ENCODE data around the gene ITPR3.

The ITPR3 gene

GRCh38 chr6:33717934-33718455, 96.9 kb downstream of the ITPR3 start:
- no peaks in the 10 kb centered on the region for H3K36me3 ChIP-seq (ENCODE audit: insufficient read depth, low read length)
- no peaks in the 10 kb centered on the region for H3K4me1 ChIP-seq (ENCODE audit: insufficient read depth, low read length, severe bottlenecking)
- no peaks in the 10 kb centered on the region for H4K20me1 ChIP-seq (ENCODE audit: insufficient read depth, low read length)
- no peaks in the 10 kb centered on the region for H3K79me2 ChIP-seq (ENCODE audit: insufficient read depth, low read length)
- H3K9me2 ChIP-seq (ENCODE audit: low read depth, low read length): no peaks in the 10 kb centered on the region
- H3K27ac ChIP-seq (ENCODE audit: low read depth, low read length, poor library complexity, severe bottlenecking): no peak overlapping the region
- TF ChIP-seq EZH2 (IDR thresholded peaks at IDR 0.05; ENCODE audit: borderline replicate concordance, low read length) (no peak), CTCF (IDR thresholded peaks at IDR 0.05; ENCODE audit: low read length) (no peak)
- no peaks in the 10 kb centered on the region for H3K27me3 ChIP-seq (ENCODE audit: insufficient read depth, low read length)
- no peak overlapping the region for H3K9ac ChIP-seq (ENCODE audit: low read length)
- no peak overlapping the region for H2AFZ ChIP-seq (ENCODE audit: low read length)
- no peak overlapping the region for H3K4me2 ChIP-seq (ENCODE audit: low read length)
- H3K9me3 ChIP-seq (ENCODE audit: low read length): no peaks in the 10 kb centered on the region
- no peak overlapping the region for H3K4me3 ChIP-seq (ENCODE audit: low read depth, low read length, poor library complexity, severe bottlenecking)
- H3F3A ChIP-seq (ENCODE audit: insufficient read depth, low read length): no peaks in the 10 kb centered on the region

- no peak overlapping the region for H3K9ac ChIP-seq (ENCODE audit: low read length)
- H3K79me2 ChIP-seq (ENCODE audit: insufficient read depth, low read length): no peaks in the 10 kb centered on the region
- H3K4me3 ChIP-seq (ENCODE audit: low read depth, low read length, poor library complexity, severe bottlenecking): no peak overlapping the region
- H3K36me3 ChIP-seq (ENCODE audit: insufficient read depth, low read length): no peaks in the 10 kb centered on the region
- no peaks in the 10 kb centered on the region for H3K9me2 ChIP-seq (ENCODE audit: low read depth, low read length)
- H3K27me3 ChIP-seq (ENCODE audit: insufficient read depth, low read length): no peaks in the 10 kb centered on the region; the same call in 1 of the 2 replicates
- H2AFZ ChIP-seq (ENCODE audit: low read length): no peak overlapping the region
- H3K4me2 ChIP-seq (ENCODE audit: low read length): no peak overlapping the region
- no peak overlapping the region for H3K27ac ChIP-seq (ENCODE audit: low read depth, low read length, poor library complexity, severe bottlenecking)
- H3K9me3 ChIP-seq (ENCODE audit: low read length): no peaks in the 10 kb centered on the region
- no peaks in the 10 kb centered on the region for H3F3A ChIP-seq (ENCODE audit: insufficient read depth, low read length)
- TF ChIP-seq EZH2 (IDR thresholded peaks at IDR 0.05; ENCODE audit: borderline replicate concordance, low read length) (no peak), CTCF (IDR thresholded peaks at IDR 0.05; ENCODE audit: low read length) (no peak)
- H3K4me1 ChIP-seq (ENCODE audit: insufficient read depth, low read length, severe bottlenecking): no peaks in the 10 kb centered on the region
- no peaks in the 10 kb centered on the region for H4K20me1 ChIP-seq (ENCODE audit: insufficient read depth, low read length)
Observed at GRCh38 chr6:33718713-33719112, 97.6 kb downstream of the ITPR3 start.

- Histone ChIP-seq H3K27ac (ENCODE audit: low read depth, low read length, poor library complexity, severe bottlenecking) (no peak overlapping the region), H3K4me3 (ENCODE audit: low read depth, low read length, poor library complexity, severe bottlenecking) (no peak overlapping the region), H3K79me2 (ENCODE audit: insufficient read depth, low read length) (no peaks in the 10 kb centered on the region), H3K9me2 (ENCODE audit: low read depth, low read length) (no peaks in the 10 kb centered on the region), H4K20me1 (ENCODE audit: insufficient read depth, low read length) (no peaks in the 10 kb centered on the region), H3K36me3 (ENCODE audit: insufficient read depth, low read length) (no peaks in the 10 kb centered on the region), H3K9ac (ENCODE audit: low read length) (no peak overlapping the region), H3F3A (ENCODE audit: insufficient read depth, low read length) (no peaks in the 10 kb centered on the region), H3K27me3 (ENCODE audit: insufficient read depth, low read length) (no peaks in the 10 kb centered on the region; the same call in 1 of the 2 replicates), H3K4me2 (ENCODE audit: low read length) (no peak overlapping the region), H2AFZ (ENCODE audit: low read length) (no peak overlapping the region), H3K9me3 (ENCODE audit: low read length) (no peaks in the 10 kb centered on the region), H3K4me1 (ENCODE audit: insufficient read depth, low read length, severe bottlenecking) (no peaks in the 10 kb centered on the region)
- TF ChIP-seq CTCF (IDR thresholded peaks at IDR 0.05; ENCODE audit: low read length): no peak
- no peak for TF ChIP-seq EZH2 (IDR thresholded peaks at IDR 0.05; ENCODE audit: borderline replicate concordance, low read length)
Observed at GRCh38 chr6:33719326-33719987, 98.3 kb downstream of the ITPR3 start.
